BE2C (cell line): ENCODE data around the gene USP37.
"Not testable (repeated sequence)": the region's sequence is repeated elsewhere in the genome, so short reads cannot be mapped to it uniquely, and the experiment has no call there.

ENCODE experiments used
- DNase-seq: peaks from one replicate; pipeline ENCODE4 v3.0.0-alpha.2; 2020
- H3K27me3 ChIP-seq: fragments of 250-450 bp; sonication (Bioruptor Pico); 2 replicates; pipeline ENCODE4 v1.5.1; 2020; ENCODE audit warnings: mild to moderate bottlenecking
- H3K36me3 ChIP-seq: fragments of 250-450 bp; sonication (Bioruptor Pico); 2 replicates; pipeline ENCODE4 v1.5.1; 2020; ENCODE audit warnings: mild to moderate bottlenecking
- H3K4me1 ChIP-seq: fragments of 250-450 bp; sonication (Bioruptor Pico); 2 replicates; pipeline ENCODE4 v1.5.1; 2020
- H3K4me3 ChIP-seq: 2 replicates; pipeline ENCODE4 v1.5.1; 2011; ENCODE audit warnings: low read depth, low read length
- H3K9me3 ChIP-seq: fragments of 250-450 bp; sonication (Bioruptor Pico); 2 replicates; pipeline ENCODE4 v1.5.1; 2020
- CTCF ChIP-seq: IDR thresholded peaks from 2 replicates; pipeline ENCODE4 v1.5.1; 2012; ENCODE audit warnings: mild to moderate bottlenecking, low read depth, low read length

USP37 gene

GRCh38 chr2:218557941-218558340, 10.2 kb downstream of the USP37 start:
- no peaks in the 10 kb centered on the region for H3K4me1 ChIP-seq
- H3K4me3 ChIP-seq, result no peak overlapping the region
- DNase-seq, result no peak
- no peak for TF ChIP-seq CTCF
- no peaks in the 10 kb centered on the region for H3K9me3 ChIP-seq
- H3K27me3 ChIP-seq, result no peaks in the 10 kb centered on the region
- peaks cover 42% of the 10 kb centered on the region for H3K36me3 ChIP-seq

GRCh38 chr2:218555527-218555926, 12.6 kb downstream of the USP37 start:
- H3K36me3 ChIP-seq, result peaks cover 49% of the 10 kb centered on the region
- no peak for DNase-seq
- H3K4me1 ChIP-seq, result no peaks in the 10 kb centered on the region
- no peaks in the 10 kb centered on the region for H3K9me3 ChIP-seq
- no peak for TF ChIP-seq CTCF
- H3K27me3 ChIP-seq, result no peaks in the 10 kb centered on the region
- H3K4me3 ChIP-seq, result no peak overlapping the region

GRCh38 chr2:218554225-218554624, 13.9 kb downstream of the USP37 start:
- H3K4me1 ChIP-seq, H3K27me3 ChIP-seq, H3K4me3 ChIP-seq, DNase-seq, H3K9me3 ChIP-seq: not testable (repeated sequence)
- peaks cover 45% of the 10 kb centered on the region for H3K36me3 ChIP-seq

- Histone ChIP-seq H3K4me3 (no peak overlapping the region), H3K4me1 (no peaks in the 10 kb centered on the region), H3K36me3 (peaks cover 59% of the 10 kb centered on the region), H3K9me3 (no peaks in the 10 kb centered on the region), H3K27me3 (no peaks in the 10 kb centered on the region)
- DNase-seq, result no peak
- no peak for TF ChIP-seq CTCF
Measured at GRCh38 chr2:218547978-218548377, 20.2 kb downstream of the USP37 start.

GRCh38 chr2:218547511-218547910, 20.6 kb downstream of the USP37 start:
- H3K36me3 ChIP-seq, result peaks cover 57% of the 10 kb centered on the region
- H3K9me3 ChIP-seq, result no peaks in the 10 kb centered on the region
- no peaks in the 10 kb centered on the region for H3K4me1 ChIP-seq
- H3K4me3 ChIP-seq, result no peak overlapping the region
- H3K27me3 ChIP-seq, result no peaks in the 10 kb centered on the region
- no peak for TF ChIP-seq CTCF
- no peak for DNase-seq

- TF ChIP-seq CTCF, result no peak
- Histone ChIP-seq H3K4me1 (no peaks in the 10 kb centered on the region), H3K9me3 (no peaks in the 10 kb centered on the region), H3K27me3 (no peaks in the 10 kb centered on the region), H3K4me3 (no peak overlapping the region), H3K36me3 (peaks cover 53% of the 10 kb centered on the region)
- DNase-seq, result no peak
Measured at GRCh38 chr2:218546012-218546411, 22.1 kb downstream of the USP37 start.

GRCh38 chr2:218540015-218540414, 28.1 kb downstream of the USP37 start:
- Histone ChIP-seq H3K27me3 (no peaks in the 10 kb centered on the region), H3K4me1 (no peaks in the 10 kb centered on the region), H3K4me3 (no peak overlapping the region), H3K9me3 (no peaks in the 10 kb centered on the region), H3K36me3 (peaks cover 54% of the 10 kb centered on the region)
- TF ChIP-seq CTCF, result no peak
- no peak for DNase-seq
